ENCODE results near the gene MIA2. TPM values are rescaled to one million over a fixed set of nuclear protein-coding genes. Genes with fewer than 3 reads are reported as not detected.
"Not testable (repeated sequence)": the region's sequence is repeated elsewhere in the genome, so short reads cannot be mapped to it uniquely, and the experiment has no call there.

MIA2 gene
- total RNA-seq, 1 donor from 2014 or later, result 34.2 TPM

GRCh38 chr14:39289523-39289922 is 55.8 kb downstream of the MIA2 start:
- H3K4me1 ChIP-seq, result no peaks in the 10 kb centered on the region
- intact Hi-C loops (cut with DNase I), result no loop called here
- H3K9me3 ChIP-seq, result no peaks in the 10 kb centered on the region
- no peak overlapping the region for H3K27ac ChIP-seq
- no peak overlapping the region for H3K4me3 ChIP-seq
- H3K27me3 ChIP-seq (ENCODE audit: low read depth), result no peaks in the 10 kb centered on the region
- ATAC-seq, result no peak
- TF ChIP-seq CTCF (IDR thresholded peaks at IDR 0.05), result no peak
- DNase-seq, result no peak
- peaks cover 49% of the 10 kb centered on the region for H3K36me3 ChIP-seq

GRCh38 chr14:39291701-39292100 is 58.0 kb downstream of the MIA2 start:
- peaks cover 71% of the 10 kb centered on the region for H3K36me3 ChIP-seq

GRCh38 chr14:39293629-39294028 is 59.9 kb downstream of the MIA2 start:
- H3K4me1 ChIP-seq, result no peaks in the 10 kb centered on the region
- no peak overlapping the region for H3K27ac ChIP-seq
- H3K27me3 ChIP-seq (ENCODE audit: low read depth), result no peaks in the 10 kb centered on the region
- TF ChIP-seq CTCF (IDR thresholded peaks at IDR 0.05), result no peak
- no peak for DNase-seq
- no peak overlapping the region for H3K4me3 ChIP-seq
- intact Hi-C loops (cut with DNase I), result no loop called here
- peaks cover 75% of the 10 kb centered on the region for H3K36me3 ChIP-seq
- no peaks in the 10 kb centered on the region for H3K9me3 ChIP-seq
- ATAC-seq, result no peak

More at GRCh38 chr14:39291701-39292100, 58.0 kb downstream of the MIA2 start:
- no peak for TF ChIP-seq CTCF (IDR thresholded peaks at IDR 0.05)
- no peak for ATAC-seq
- Histone ChIP-seq H3K9me3 (no peaks in the 10 kb centered on the region), H3K4me1 (no peaks in the 10 kb centered on the region), H3K27me3 (ENCODE audit: low read depth) (no peaks in the 10 kb centered on the region), H3K27ac (no peak overlapping the region), H3K4me3 (no peak overlapping the region)
- intact Hi-C loops (cut with DNase I), result no loop called here
- DNase-seq, result no peak

- H3K4me3 ChIP-seq; H3K9me3 ChIP-seq; H3K27ac ChIP-seq; ATAC-seq; intact Hi-C loops (cut with DNase I); DNase-seq; H3K4me1 ChIP-seq; H3K27me3 ChIP-seq (ENCODE audit: low read depth): not testable (repeated sequence)
- H3K36me3 ChIP-seq, result peaks cover 69% of the 10 kb centered on the region
Observed at GRCh38 chr14:39300389-39300788, 66.7 kb downstream of the MIA2 start.

- intact Hi-C loops (cut with DNase I), result no loop called here
- no peak overlapping the region for H3K4me3 ChIP-seq
- no peaks in the 10 kb centered on the region for H3K4me1 ChIP-seq
- no peak overlapping the region for H3K27ac ChIP-seq
- DNase-seq (no peak), ATAC-seq (no peak)
- H3K9me3 ChIP-seq, result no peaks in the 10 kb centered on the region
- H3K27me3 ChIP-seq (ENCODE audit: low read depth), result no peaks in the 10 kb centered on the region
- no peak for TF ChIP-seq CTCF (IDR thresholded peaks at IDR 0.05)
- H3K36me3 ChIP-seq, result peaks cover 50% of the 10 kb centered on the region
Observed at GRCh38 chr14:39302124-39302810, 68.6 kb downstream of the MIA2 start.

- H3K36me3 ChIP-seq, result peaks cover 42% of the 10 kb centered on the region
Observed at GRCh38 chr14:39303115-39303514, 69.4 kb downstream of the MIA2 start.

More at GRCh38 chr14:39303115-39303514, 69.4 kb downstream of the MIA2 start:
- no peaks in the 10 kb centered on the region for H3K27me3 ChIP-seq (ENCODE audit: low read depth)
- no peak overlapping the region for H3K27ac ChIP-seq
- no peaks in the 10 kb centered on the region for H3K9me3 ChIP-seq
- intact Hi-C loops (cut with DNase I), result no loop called here
- no peak for DNase-seq
- ATAC-seq, result no peak
- H3K4me3 ChIP-seq, result no peak overlapping the region
- no peaks in the 10 kb centered on the region for H3K4me1 ChIP-seq
- no peak for TF ChIP-seq CTCF (IDR thresholded peaks at IDR 0.05)

Data from lower lobe of right lung (tissue), 2 donors.